Thoracic aorta (tissue), 2 donors: Measurements from ENCODE around the gene MCM5. TPM values are rescaled to one million over a fixed set of nuclear protein-coding genes. Genes with fewer than 3 reads are reported as not detected.
"Not testable (repeated sequence)": the region's sequence is repeated elsewhere in the genome, so short reads cannot be mapped to it uniquely, and the experiment has no call there.

Experiments
- ATAC-seq: fragments of 150-250 bp; one replicate; pipeline ENCODE4 v1.8.0; 2017; ENCODE audit warnings: low read depth; ENCODE audit not compliant: insufficient number of reproducible peaks, low FRiP score
- DNase-seq: peaks from one replicate; pipeline ENCODE4 v3.0.0-alpha.2; 2020; ENCODE audit warnings: low spot score
- H3K27ac ChIP-seq, 2 donors: fragments of 200-600 bp; sonication (generic); 1 replicate in 1 of 2; 2 replicates in 1 of 2; pipeline ENCODE4 v1.5.1; 2016; ENCODE audit warnings: mild to moderate bottlenecking in 2 of 2, moderate library complexity in 2 of 2
- H3K27me3 ChIP-seq: fragments of 200-600 bp; sonication (generic); replicated peaks from 2 replicates; pipeline ENCODE4 v1.6.0; 2016; ENCODE audit warnings: mild to moderate bottlenecking; ENCODE audit not compliant: insufficient read depth
- H3K36me3 ChIP-seq: fragments of 200-600 bp; sonication (generic); one replicate; pipeline ENCODE4 v1.5.1; 2016
- H3K4me1 ChIP-seq, 2 donors: fragments of 200-600 bp; sonication (generic); 1 replicate in 1 of 2; 2 replicates in 1 of 2; pipeline versions ENCODE4 v1.5.1 to v1.6.0; 2016; ENCODE audit warnings: low read depth in 2 of 2, mild to moderate bottlenecking in 1 of 2; ENCODE audit not compliant: control insufficient read depth in 1 of 2
- H3K4me3 ChIP-seq: fragments of 200-600 bp; sonication (generic); 2 replicates; pipeline ENCODE4 v1.5.1; 2016; ENCODE audit warnings: mild to moderate bottlenecking
- H3K9me3 ChIP-seq: fragments of 200-600 bp; sonication (generic); 2 replicates; pipeline ENCODE4 v1.5.1; 2016
- CTCF ChIP-seq: fragments of 200-600 bp; sonication (generic); IDR thresholded peaks from one replicate; pipeline ENCODE4 v1.5.1; 2019; ENCODE audit warnings: antibody characterized with exemption
- total RNA-seq, 2 donors: library from RNA; depleted of rRNA; stranded (reverse); fragments of >200 nt; gene quantifications; one replicate each; pipeline versions ENCODE4 v1.1.0 to v1.2.3, GENCODE V29; 2016

Gene MCM5
- total RNA-seq, 2 donors from 2014 or later = 18.1 to 53.1 TPM

- H3K9me3 ChIP-seq = no peaks in the 10 kb centered on the region
- no peak for DNase-seq
- no peak overlapping the region for H3K27ac ChIP-seq
- no peak for TF ChIP-seq CTCF
- peaks cover 16 to 32% of the 10 kb centered on the region in 2 donors for H3K4me1 ChIP-seq
- H3K36me3 ChIP-seq = no peaks in the 10 kb centered on the region
- H3K4me3 ChIP-seq = no peak overlapping the region
- H3K27me3 ChIP-seq = no peaks in the 10 kb centered on the region
- ATAC-seq = no peak
Observed at GRCh38 chr22:35354068-35354467, 45.9 kb upstream of the MCM5 start.

GRCh38 chr22:35357883-35358621, 41.9 kb upstream of the MCM5 start:
- Histone ChIP-seq H3K4me1 (peaks cover 0 to 6% of the 10 kb centered on the region in 2 donors), H3K4me3 (no peak overlapping the region), H3K9me3 (no peaks in the 10 kb centered on the region), H3K27ac (no peak overlapping the region), H3K36me3 (no peaks in the 10 kb centered on the region), H3K27me3 (no peaks in the 10 kb centered on the region)
- DNase-seq = no peak
- no peak for TF ChIP-seq CTCF
- no peak for ATAC-seq

- Histone ChIP-seq H3K9me3 (no peaks in the 10 kb centered on the region), H3K4me3 (no peak overlapping the region), H3K27ac (no peak overlapping the region), H3K36me3 (no peaks in the 10 kb centered on the region), H3K27me3 (no peaks in the 10 kb centered on the region), H3K4me1 (no peaks in the 10 kb centered on the region)
- no peak for DNase-seq
- no peak for TF ChIP-seq CTCF
- no peak for ATAC-seq
Observed at GRCh38 chr22:35359380-35360065, 40.4 kb upstream of the MCM5 start.

GRCh38 chr22:35361001-35361558, 38.9 kb upstream of the MCM5 start:
- Histone ChIP-seq H3K9me3 (no peaks in the 10 kb centered on the region), H3K27ac (no peak overlapping the region), H3K4me1 (no peaks in the 10 kb centered on the region), H3K36me3 (no peaks in the 10 kb centered on the region), H3K27me3 (no peaks in the 10 kb centered on the region), H3K4me3 (no peak overlapping the region)
- ATAC-seq (no peak), DNase-seq (no peak)
- no peak for TF ChIP-seq CTCF

GRCh38 chr22:35363566-35364086, 36.3 kb upstream of the MCM5 start:
- Histone ChIP-seq H3K4me1 (no peaks in the 10 kb centered on the region), H3K36me3 (no peaks in the 10 kb centered on the region), H3K4me3 (no peak overlapping the region), H3K27me3 (no peaks in the 10 kb centered on the region), H3K9me3 (no peaks in the 10 kb centered on the region), H3K27ac (no peak overlapping the region)
- TF ChIP-seq CTCF = no peak
- DNase-seq = no peak
- ATAC-seq = no peak

- H3K4me1 ChIP-seq, ATAC-seq, DNase-seq, H3K9me3 ChIP-seq, H3K4me3 ChIP-seq, H3K27me3 ChIP-seq, H3K27ac ChIP-seq, H3K36me3 ChIP-seq: not testable (repeated sequence)
Observed at GRCh38 chr22:35364230-35364629, 35.7 kb upstream of the MCM5 start.
